ENCODE results near the gene TMEM250.
A peak's percentile ranks its signal among the peaks of the same experiment; 100 is the strongest.

TMEM250 gene

GRCh38 chr9:136118320-136119060, at the start of gene TMEM250:
Gene TMEM250, minus strand, starts transcription at chr9:136118875. Its CDS starts 1,975 bp downstream, at chr9:136116900.
- DNase-seq (ENCODE audit: low read depth), result peak; percentile 93

GRCh38 chr9:136163248-136163850, 44.7 kb upstream of the TMEM250 start:
- DNase-seq (ENCODE audit: low read depth), result no peak

- no peak for DNase-seq (ENCODE audit: low read depth)
These were observed 42.4 kb upstream of the TMEM250 start for GRCh38 chr9:136160995-136161610.

- DNase-seq (ENCODE audit: low read depth), result no peak
These were observed 41.7 kb upstream of the TMEM250 start for GRCh38 chr9:136160381-136160841.

- DNase-seq (ENCODE audit: low read depth), result no peak
These were observed 41.2 kb upstream of the TMEM250 start for GRCh38 chr9:136159851-136160250.

GRCh38 chr9:136157477-136158265, 39.0 kb upstream of the TMEM250 start:
- DNase-seq (ENCODE audit: low read depth), result no peak

GRCh38 chr9:136156209-136157120, 37.8 kb upstream of the TMEM250 start:
- DNase-seq (ENCODE audit: low read depth), result no peak

- no peak for DNase-seq (ENCODE audit: low read depth)
These were observed 36.9 kb upstream of the TMEM250 start for GRCh38 chr9:136155576-136155975.

- DNase-seq (ENCODE audit: low read depth), result no peak
These were observed 36.3 kb upstream of the TMEM250 start for GRCh38 chr9:136154943-136155342.

GRCh38 chr9:136153381-136154065, 34.8 kb upstream of the TMEM250 start:
- DNase-seq (ENCODE audit: low read depth), result no peak

GRCh38 chr9:136152931-136153330, 34.3 kb upstream of the TMEM250 start:
- DNase-seq (ENCODE audit: low read depth), result no peak

GRCh38 chr9:136152543-136152866, 33.8 kb upstream of the TMEM250 start:
- no peak for DNase-seq (ENCODE audit: low read depth)

GRCh38 chr9:136151848-136152542, 33.3 kb upstream of the TMEM250 start:
- DNase-seq (ENCODE audit: low read depth), result no peak

- DNase-seq (ENCODE audit: low read depth), result no peak
These were observed 32.6 kb upstream of the TMEM250 start for GRCh38 chr9:136151214-136151804.

GRCh38 chr9:136150664-136151213, 32.1 kb upstream of the TMEM250 start:
- DNase-seq (ENCODE audit: low read depth), result peak; percentile 12

GRCh38 chr9:136149853-136150252, 31.2 kb upstream of the TMEM250 start:
- no peak for DNase-seq (ENCODE audit: low read depth)

GRCh38 chr9:136149337-136149736, 30.7 kb upstream of the TMEM250 start:
- DNase-seq (ENCODE audit: low read depth), result no peak

- no peak for DNase-seq (ENCODE audit: low read depth)
These were observed 30.1 kb upstream of the TMEM250 start for GRCh38 chr9:136148766-136149165.

- DNase-seq (ENCODE audit: low read depth), result no peak
These were observed 29.4 kb upstream of the TMEM250 start for GRCh38 chr9:136147890-136148714.
